Neuron (in vitro differentiated cells): Measurements from ENCODE around the gene CCDC70.

Source experiments
- H2AFZ ChIP-seq: one replicate; pipeline ENCODE4 v1.6.1; 2013; ENCODE audit warnings: low read depth, mild to moderate bottlenecking, inconsistent platforms, low read length, moderate library complexity
- H3K27me3 ChIP-seq: one replicate; pipeline ENCODE4 v1.6.1; 2013; ENCODE audit warnings: low read length; ENCODE audit not compliant: insufficient read depth
- H3K36me3 ChIP-seq: one replicate; pipeline ENCODE4 v1.6.1; 2013; ENCODE audit warnings: low read length; ENCODE audit not compliant: insufficient read depth
- H3K4me1 ChIP-seq: one replicate; pipeline ENCODE4 v1.6.1; 2013; ENCODE audit warnings: low read length; ENCODE audit not compliant: insufficient read depth
- H3K4me3 ChIP-seq: 2 replicates; pipeline ENCODE4 v1.5.1; 2013; ENCODE audit warnings: mild to moderate bottlenecking, low read length, moderate library complexity
- H3K9me3 ChIP-seq: one replicate; pipeline ENCODE4 v1.6.1; 2013; ENCODE audit warnings: low read length

CCDC70 gene

DNA sequence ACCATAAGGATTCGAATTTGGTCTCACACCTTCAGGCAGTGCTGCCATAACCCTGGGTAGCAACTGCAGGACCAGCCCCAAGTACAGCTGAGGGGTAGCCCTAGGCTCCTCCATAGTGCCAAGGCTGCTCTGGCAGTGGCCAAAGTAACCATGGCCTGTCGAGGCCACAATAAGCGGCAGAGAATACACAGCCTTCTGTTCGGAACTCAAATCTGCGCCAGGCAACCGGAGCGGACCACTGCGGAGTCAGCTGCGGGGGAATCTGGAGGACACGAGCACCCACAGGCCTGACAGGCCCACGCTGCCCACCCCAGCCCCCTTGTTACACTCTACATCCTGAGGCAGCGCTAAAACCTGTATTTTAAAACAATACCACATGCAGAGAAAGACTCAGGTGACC, 48.7 kb downstream of the CCDC70 start:
- H3K4me1 ChIP-seq = no peaks in the 10 kb centered on the region
- no peaks in the 10 kb centered on the region for H3K27me3 ChIP-seq
- no peaks in the 10 kb centered on the region for H3K36me3 ChIP-seq
- no peaks in the 10 kb centered on the region for H3K9me3 ChIP-seq
- H2AFZ ChIP-seq = no peak overlapping the region
- no peak overlapping the region for H3K4me3 ChIP-seq

- no peaks in the 10 kb centered on the region for H3K9me3 ChIP-seq
- H3K36me3 ChIP-seq = no peaks in the 10 kb centered on the region
- H3K4me3 ChIP-seq = no peak overlapping the region
- no peaks in the 10 kb centered on the region for H3K4me1 ChIP-seq
- no peaks in the 10 kb centered on the region for H3K27me3 ChIP-seq
- no peak overlapping the region for H2AFZ ChIP-seq
These were observed 50.3 kb downstream of the CCDC70 start for GRCh38 chr13:51912091-51912490.

- Histone ChIP-seq H3K27me3 (no peaks in the 10 kb centered on the region), H3K4me3 (no peak overlapping the region), H3K36me3 (no peaks in the 10 kb centered on the region), H2AFZ (no peak overlapping the region), H3K4me1 (no peaks in the 10 kb centered on the region), H3K9me3 (no peaks in the 10 kb centered on the region)
These were observed 50.9 kb downstream of the CCDC70 start for GRCh38 chr13:51912511-51913225.

DNA sequence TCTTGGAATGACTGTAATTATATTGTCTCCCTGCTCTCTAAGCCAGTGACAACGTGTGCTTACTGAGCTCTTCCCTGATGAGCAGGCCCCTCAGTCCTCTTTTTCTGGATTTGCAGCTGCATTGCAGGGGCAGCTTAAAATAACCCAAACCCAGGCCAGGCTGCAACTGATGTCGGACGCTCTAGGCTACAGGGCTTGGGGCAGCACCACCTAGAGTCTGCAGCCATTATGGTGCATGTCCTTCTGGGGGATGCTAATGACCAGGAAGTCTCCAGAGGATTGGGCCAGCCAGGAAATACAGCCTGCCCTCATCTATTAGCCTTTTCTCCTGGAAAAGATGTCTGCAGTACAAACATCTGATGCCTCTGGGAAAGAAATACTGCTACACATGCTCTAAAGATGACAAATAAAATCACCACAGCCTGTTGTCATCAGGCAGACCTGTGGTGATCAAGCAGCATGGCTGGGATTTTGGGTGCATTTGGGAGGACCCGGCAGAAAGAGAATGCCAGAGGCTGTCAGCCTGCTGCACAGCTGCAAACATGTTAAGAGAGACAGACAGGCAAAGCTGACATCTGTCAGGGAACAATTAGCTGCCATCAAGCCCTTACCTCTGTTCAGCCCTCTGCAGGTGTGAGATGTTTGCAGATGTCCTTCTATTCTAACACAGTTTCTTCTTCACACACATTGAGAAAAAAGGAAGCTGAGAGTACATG, 51.8 kb downstream of the CCDC70 start:
- H3K4me1 ChIP-seq = no peaks in the 10 kb centered on the region
- no peak overlapping the region for H2AFZ ChIP-seq
- no peaks in the 10 kb centered on the region for H3K27me3 ChIP-seq
- H3K36me3 ChIP-seq = no peaks in the 10 kb centered on the region
- no peaks in the 10 kb centered on the region for H3K9me3 ChIP-seq
- no peak overlapping the region for H3K4me3 ChIP-seq

- H3K36me3 ChIP-seq = no peaks in the 10 kb centered on the region
- H3K4me1 ChIP-seq = no peaks in the 10 kb centered on the region
- no peak overlapping the region for H3K4me3 ChIP-seq
- H3K9me3 ChIP-seq = no peaks in the 10 kb centered on the region
- no peaks in the 10 kb centered on the region for H3K27me3 ChIP-seq
- H2AFZ ChIP-seq = no peak overlapping the region
These were observed 52.3 kb downstream of the CCDC70 start for GRCh38 chr13:51914137-51914493.
